B cell (primary cell): Measurements from ENCODE around the gene TTLL5. TPM values are rescaled to one million over a fixed set of nuclear protein-coding genes. Genes with fewer than 3 reads are reported as not detected.

Experiments used
- ATAC-seq: fragments of 200-7000 bp; cut with Tn5 transposase; one replicate; pipeline ENCODE4 v1.10.0; 2021; ENCODE audit warnings: low read depth, mild to moderate bottlenecking, moderate number of reproducible peaks, moderate library complexity
- CTCF ChIA-PET: fragments of 350-600 bp; sonication (Branson Sonifier 250); formaldehyde crosslinking; loops from one replicate; lab custom pipeline; 2021; ENCODE audit warnings: antibody characterized with exemption, inconsistent platforms; lab: Charles Lee
- POLR2A ChIA-PET: fragments of 350-600 bp; sonication (Branson Sonifier 250); formaldehyde crosslinking; loops from one replicate; lab custom pipeline; 2021; ENCODE audit warnings: antibody characterized with exemption; lab: Charles Lee
- DNase-seq: peaks from one replicate; pipeline ENCODE4 v3.0.0; 2013
- H2AFZ ChIP-seq: 2 replicates; pipeline ENCODE4 v1.6.1; 2012; ENCODE audit warnings: mild to moderate bottlenecking, low read depth, low read length; ENCODE audit not compliant: insufficient read depth, poor library complexity, severe bottlenecking
- H3K27ac ChIP-seq, 2 donors: 1 replicate in 1 of 2; 2 replicates in 1 of 2; pipeline ENCODE4 v1.5.1; 2012 to 2013; ENCODE audit warnings: low read length in 2 of 2, mild to moderate bottlenecking in 2 of 2, moderate library complexity in 1 of 2
- H3K27me3 ChIP-seq, 4 experiments: fragments of 200-600 bp in 1 of 4; sonication (generic) in 1 of 4; replicated peaks in 1 of 4; 1 replicate in 2 of 4; 2 replicates in 2 of 4; pipeline versions ENCODE4 v1.6.1 to v1.7.0; 2013 to 2016; ENCODE audit warnings: low read length in 3 of 4, mild to moderate bottlenecking in 2 of 4, mixed read lengths in 1 of 4, moderate library complexity in 1 of 4; ENCODE audit not compliant: insufficient read depth in 4 of 4, control insufficient read depth in 3 of 4; ENCODE audit errors: control extremely low read depth in 1 of 4
- H3K36me3 ChIP-seq, 2 experiments: replicated peaks in 1 of 2; 1 replicate in 1 of 2; 2 replicates in 1 of 2; pipeline versions ENCODE4 v1.6.1 to v1.7.1; 2013; ENCODE audit warnings: low read length in 1 of 2; ENCODE audit not compliant: insufficient read depth in 2 of 2, control insufficient read depth in 1 of 2; ENCODE audit errors: control extremely low read depth in 1 of 2, extremely low read depth in 1 of 2
- H3K4me1 ChIP-seq, 2 donors: fragments of 200-600 bp in 1 of 2; sonication (generic) in 1 of 2; 1 replicate in 1 of 2; 2 replicates in 1 of 2; pipeline versions ENCODE4 v1.5.1 to v1.6.1; 2013 to 2017; ENCODE audit warnings: low read length in 2 of 2; ENCODE audit not compliant: control insufficient read depth in 2 of 2, insufficient read depth in 2 of 2
- H3K4me2 ChIP-seq: replicated peaks from 2 replicates; pipeline ENCODE3; 2012; ENCODE audit warnings: mild to moderate bottlenecking, low read depth, low read length; ENCODE audit not compliant: poor library complexity, severe bottlenecking
- H3K4me3 ChIP-seq, 5 experiments: fragments of 200-600 bp in 1 of 5; sonication (generic) in 1 of 5; 1 replicate in 3 of 5; 2 replicates in 2 of 5; pipeline versions ENCODE4 v1.5.1 to v1.7.0; 2011 to 2016; ENCODE audit warnings: low read length in 4 of 5, mild to moderate bottlenecking in 4 of 5, low read depth in 2 of 5, control low read depth in 1 of 5, moderate library complexity in 1 of 5; ENCODE audit not compliant: insufficient read depth in 1 of 5; ENCODE audit errors: control extremely low read depth in 1 of 5, extremely low read depth in 1 of 5
- H3K79me2 ChIP-seq: fragments of 200-600 bp; sonication (generic); one replicate; pipeline ENCODE4 v1.6.0; 2016; ENCODE audit warnings: low read length; ENCODE audit not compliant: control insufficient read depth, insufficient read depth
- H3K9ac ChIP-seq: fragments of 200-600 bp; sonication (generic); 2 replicates; pipeline ENCODE4 v1.6.1; 2017; ENCODE audit warnings: mild to moderate bottlenecking, low read length, moderate library complexity
- H3K9me3 ChIP-seq, 3 donors: one replicate each; pipeline versions ENCODE4 v1.6.1 to v1.7.1; 2013; ENCODE audit warnings: low read length in 2 of 3; ENCODE audit not compliant: control insufficient read depth in 2 of 3, insufficient read depth in 1 of 3; ENCODE audit errors: control extremely low read depth in 1 of 3
- H4K20me1 ChIP-seq: 2 replicates; pipeline ENCODE4 v1.6.0; 2012; ENCODE audit warnings: mild to moderate bottlenecking, low read length; ENCODE audit not compliant: insufficient read depth, control insufficient read depth, poor library complexity, severe bottlenecking
- H3K27ac Mint-ChIP-seq: one replicate; pipeline ENCODE4 v1.8.0; 2021; ENCODE audit warnings: mixed read lengths
- H3K27me3 Mint-ChIP-seq: one replicate; pipeline ENCODE4 v1.8.0; 2021; ENCODE audit warnings: mixed read lengths
- H3K4me1 Mint-ChIP-seq: one replicate; pipeline ENCODE4 v1.8.0; 2021; ENCODE audit warnings: mixed read lengths
- H3K4me3 Mint-ChIP-seq: one replicate; pipeline ENCODE4 v1.8.0; 2021; ENCODE audit warnings: mixed read lengths
- H3K9me3 Mint-ChIP-seq: one replicate; pipeline ENCODE4 v1.8.0; 2022; ENCODE audit warnings: mixed read lengths; ENCODE audit not compliant: insufficient read depth
- CTCF ChIP-seq: fragments of 200-600 bp; IDR thresholded peaks from one replicate; pipeline ENCODE4 v1.8.0; 2022; ENCODE audit warnings: antibody characterized with exemption, mild to moderate bottlenecking
- EZH2 ChIP-seq: IDR thresholded peaks from 2 replicates; pipeline ENCODE4 v1.6.1; 2012; ENCODE audit warnings: borderline replicate concordance, low read depth, mild to moderate bottlenecking, moderate library complexity, low read length; ENCODE audit not compliant: insufficient read depth, poor library complexity, severe bottlenecking
- WGBS: methylation state at CpG from one replicate; pipeline ENCODE4 v1.1.5; 2013; ENCODE audit warnings: missing lambda C conversion rate; ENCODE audit not compliant: insufficient coverage; 5-methylcytosine and 5-hydroxymethylcytosine counted together
- intact Hi-C: fragments of 100-400 bp; cut with micrococcal nuclease; formaldehyde crosslinking; loops from one replicate; pipeline ENCODE4 v1.10.0; 2022
- polyA plus RNA-seq: library from polyadenylated mRNA; depleted of rRNA; stranded (reverse); fragments of >200 nt; gene quantifications from 2 replicates; pipeline ENCODE4 v1.2.3, GENCODE V29; 2012
- total RNA-seq, 2 donors: library from RNA; stranded (reverse); fragments of 120-200 nt in 1 of 2; gene quantifications; 1 replicate in 1 of 2; 2 replicates in 1 of 2; pipeline versions ENCODE4 v1.2.3 to v1.2.4, GENCODE V29; 2013 to 2022

The TTLL5 gene
- total and polyA plus RNA-seq, 2 donors (not counting 1 experiment from before 2014, with no cell fraction given), result 10.9 to 50.9 TPM

DNA sequence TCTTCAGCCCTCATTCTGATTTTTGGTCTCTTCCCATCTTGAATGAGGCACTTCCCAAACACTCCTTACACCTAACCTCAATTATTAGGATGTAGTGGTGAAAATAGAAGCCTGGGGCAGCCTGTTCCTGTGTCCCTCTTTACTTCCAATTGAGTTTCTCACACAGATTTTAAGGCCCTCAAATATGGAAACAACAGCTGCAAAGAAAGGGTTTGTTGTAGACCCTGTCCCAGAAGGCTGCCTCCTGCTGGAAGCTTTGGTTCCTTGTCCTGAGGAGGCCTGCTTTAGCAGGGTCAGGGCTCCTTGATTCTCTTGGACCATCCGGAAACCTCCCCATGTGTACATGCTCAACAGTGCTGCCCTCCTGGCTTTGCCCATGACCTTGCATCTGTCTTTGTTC, 219.5 kb downstream of the TTLL5 start:
- CTCF ChIA-PET, result no interaction called here
- no peak overlapping the region for H3K27ac ChIP-seq
- no peak overlapping the region for H2AFZ ChIP-seq
- H4K20me1 ChIP-seq, result no peaks in the 10 kb centered on the region
- no peak overlapping the region for H3K4me3 ChIP-seq
- H3K9ac ChIP-seq, result no peak overlapping the region
- H3K27me3 ChIP-seq, result no peaks in the 10 kb centered on the region
- no peaks in the 10 kb centered on the region for H3K9me3 Mint-ChIP-seq
- POLR2A ChIA-PET, result no interaction called here
- no peaks in the 10 kb centered on the region for H3K36me3 ChIP-seq
- DNase-seq (no peak), ATAC-seq (no peak)
- no peaks in the 10 kb centered on the region for H3K79me2 ChIP-seq
- H3K27me3 Mint-ChIP-seq, result no peaks in the 10 kb centered on the region
- H3K4me1 ChIP-seq, result no peaks in the 10 kb centered on the region
- H3K9me3 ChIP-seq, result no peaks in the 10 kb centered on the region
- no peak overlapping the region for H3K27ac Mint-ChIP-seq
- intact Hi-C loops, result loop anchor here (5.0 kb wide), 1 partner anchor 173 kb away; no protein-coding TSS in a partner anchor
- 100% methylated on average over 1 of the region's 1 CpG for WGBS
- H3K4me2 ChIP-seq, result no peak overlapping the region
- no peaks in the 10 kb centered on the region for H3K4me1 Mint-ChIP-seq
- TF ChIP-seq EZH2 (no peak), CTCF (no peak)
- H3K4me3 Mint-ChIP-seq, result no peak overlapping the region

GRCh38 chr14:75881994-75882393, 220.9 kb downstream of the TTLL5 start:
- Mint-ChIP-seq H3K27me3 (no peaks in the 10 kb centered on the region), H3K4me3 (no peak overlapping the region), H3K9me3 (no peaks in the 10 kb centered on the region), H3K4me1 (no peaks in the 10 kb centered on the region), H3K27ac (no peak overlapping the region)
- CTCF ChIA-PET, result no interaction called here
- Histone ChIP-seq H3K79me2 (no peaks in the 10 kb centered on the region), H3K36me3 (no peaks in the 10 kb centered on the region), H3K4me3 (no peak overlapping the region), H3K4me2 (no peak overlapping the region), H3K4me1 (no peaks in the 10 kb centered on the region), H2AFZ (no peak overlapping the region), H3K27me3 (no peaks in the 10 kb centered on the region), H3K9me3 (no peaks in the 10 kb centered on the region), H3K27ac (no peak overlapping the region), H4K20me1 (no peaks in the 10 kb centered on the region), H3K9ac (no peak overlapping the region)
- 71% methylated on average over 3 of the region's 5 CpGs for WGBS
- DNase-seq (no peak), ATAC-seq (no peak)
- intact Hi-C loops, result loop anchor here (5.0 kb wide), 1 partner anchor 175 kb away; no protein-coding TSS in a partner anchor
- POLR2A ChIA-PET, result no interaction called here
- no peak for TF ChIP-seq CTCF
- TF ChIP-seq EZH2, result no peak
